K562 (cell line): ENCODE results near the gene WWP2. TPM values are rescaled to one million over a fixed set of nuclear protein-coding genes. Genes with fewer than 3 reads are reported as not detected.

ENCODE experiments used
- BRD4 ChIP-seq: fragments of 200-600 bp; sonication (generic); IDR thresholded peaks from 2 replicates; pipeline ENCODE4 v1.6.1; 2017; ENCODE audit warnings: inconsistent platforms
- CREB1 ChIP-seq, 2 experiments: sonication (generic) in 1 of 2; formaldehyde crosslinking in 1 of 2; IDR thresholded peaks; 2 replicates each; pipeline versions ENCODE4 v1.6.1 to v1.8.0; 2012 to 2022; ENCODE audit warnings: inconsistent platforms in 1 of 2, mild to moderate bottlenecking in 1 of 2, missing genetic modification reagents in 1 of 2, moderate library complexity in 1 of 2
- GTF2A2 ChIP-seq: IDR thresholded peaks from 2 replicates; pipeline ENCODE4 v1.6.1; 2016; ENCODE audit warnings: mild to moderate bottlenecking, missing genetic modification characterization, missing compliant biosample characterization
- HNRNPLL ChIP-seq: fragments of 200-400 bp; formaldehyde crosslinking; IDR thresholded peaks from 2 replicates; pipeline ENCODE4 v1.6.1; 2017; ENCODE audit warnings: low read length, low read depth, mild to moderate bottlenecking; ENCODE audit not compliant: poor library complexity, severe bottlenecking
- IRF1 ChIP-seq: sonication (generic); formaldehyde crosslinking; IDR thresholded peaks from 2 replicates; pipeline ENCODE4 v1.8.0; 2022; ENCODE audit warnings: missing genetic modification reagents, mild to moderate bottlenecking, borderline replicate concordance
- KLF16 ChIP-seq: IDR thresholded peaks from 2 replicates; pipeline ENCODE4 v1.6.1; 2016; ENCODE audit warnings: antibody characterized with exemption
- NBN ChIP-seq: fragments of 450-650 bp; IDR thresholded peaks from 2 replicates; pipeline ENCODE4 v1.6.1; 2016; ENCODE audit warnings: low read depth, mild to moderate bottlenecking
- NCOA2 ChIP-seq, 2 experiments: fragments of 450-650 bp; IDR thresholded peaks; 2 replicates each; pipeline ENCODE4 v1.6.1; 2018; ENCODE audit warnings: mild to moderate bottlenecking in 2 of 2, moderate library complexity in 1 of 2; ENCODE audit not compliant: partially characterized antibody in 2 of 2
- RB1 ChIP-seq: fragments of 450-650 bp; IDR thresholded peaks from 2 replicates; pipeline ENCODE4 v1.6.1; 2017; ENCODE audit warnings: low read depth, mild to moderate bottlenecking
- REST ChIP-seq, 2 experiments: fragments of 450-650 bp; formaldehyde crosslinking in 1 of 2; IDR thresholded peaks; 2 replicates each; pipeline versions ENCODE4 v1.4.0 to v1.6.1; 2014 to 2020; ENCODE audit warnings: mild to moderate bottlenecking in 2 of 2, borderline replicate concordance in 1 of 2, low read depth in 1 of 2
- THRA ChIP-seq: fragments of 450-650 bp; IDR thresholded peaks from 2 replicates; pipeline ENCODE4 v1.6.1; 2017; ENCODE audit warnings: mild to moderate bottlenecking, moderate library complexity
- USF1 ChIP-seq: sonication (generic); formaldehyde crosslinking; IDR thresholded peaks from 2 replicates; pipeline ENCODE4 v1.9.0; 2022; ENCODE audit warnings: mild to moderate bottlenecking, missing genetic modification reagents
- ZBTB2 ChIP-seq: fragments of 450-650 bp; IDR thresholded peaks from 2 replicates; pipeline ENCODE4 v1.6.1; 2016; ENCODE audit warnings: antibody characterized with exemption
- ZNF232 ChIP-seq: sonication (generic); formaldehyde crosslinking; IDR thresholded peaks from 2 replicates; pipeline ENCODE4 v1.8.0; 2022; ENCODE audit warnings: mild to moderate bottlenecking, missing genetic modification reagents
- polyA plus RNA-seq, 8 experiments: library from polyadenylated mRNA; depleted of rRNA in 4 of 8; stranded (reverse) in 5 of 8; unstranded in 3 of 8; fragments of >200 nt; fragmentation: Nextera tagmentation in 2 of 8; fragmentation: Illumina TruSeq in 1 of 8; extraction: Ambion mirVana in 2 of 8; extraction: Trizol in 1 of 8; gene quantifications; 2 replicates each; pipeline versions ENCODE4 v1.2.1 to v1.2.3, GENCODE V29; 2011 to 2014; ENCODE audit warnings: inconsistent platforms in 1 of 8, missing spikeins in 1 of 8
- total RNA-seq, 7 experiments: library from RNA; depleted of rRNA in 6 of 7; stranded (reverse); fragments of >200 nt in 6 of 7; fragmentation: Illumina TruSeq in 2 of 7; extraction: Trizol in 2 of 7; gene quantifications; 2 replicates each; pipeline versions ENCODE4 v1.2.1 to v1.2.3, GENCODE V29; 2011 to 2021; ENCODE audit warnings: low replicate concordance in 1 of 7

Gene WWP2
- total and polyA plus RNA-seq, 9 of the 15 experiments (the other 6 are each of a cell fraction or from before 2014, with no cell fraction given): 1.9 to 34.4 (median 14.6) TPM

GRCh38 chr16:69930117-69930776, 168.1 kb downstream of the WWP2 start (continued):
- TF ChIP-seq BRD4 (no peak), RB1 (peak; percentile 30; the same call in 1 of the 2 replicates), ZBTB2 (no peak), NCOA2 (IDR thresholded peaks at IDR 0.05; ENCODE audit: partially characterized antibody in 2 of 2) (no peak), HNRNPLL (no peak), GTF2A2 (tag) (no peak), KLF16 (peak; percentile 46; the same call in 1 of the 2 replicates), ZNF232 (CRISPR knock-in tag) (no peak), REST (IDR thresholded peaks at IDR 0.05; ENCODE audit: borderline replicate concordance) (peak; percentile 76; the same call in 1 of the 2 replicates), REST (CRISPR knock-in tag; IDR thresholded peaks at IDR 0.05; ENCODE audit: low read depth) (no peak), USF1 (CRISPR knock-in tag) (no peak), IRF1 (CRISPR knock-in tag) (no peak), NBN (no peak), THRA (no peak), CREB1 (IDR thresholded peaks at IDR 0.05) (no peak), CREB1 (CRISPR knock-in tag; IDR thresholded peaks at IDR 0.05) (no peak)
